Daoy (cell line): Measurements from ENCODE around the gene MAP6. TPM values are rescaled to one million over a fixed set of nuclear protein-coding genes. Genes with fewer than 3 reads are reported as not detected.
"Not testable (repeated sequence)": the region's sequence is repeated elsewhere in the genome, so short reads cannot be mapped to it uniquely, and the experiment has no call there.

Experiments
- DNase-seq: peaks from one replicate; pipeline ENCODE4 v3.0.0-alpha.2; 2015; ENCODE audit warnings: low read depth
- total RNA-seq: library from RNA; depleted of rRNA; stranded (reverse); fragments of >200 nt; shearing (Covaris generic); gene quantifications from 2 replicates; pipeline ENCODE4 v1.2.3, GENCODE V29; 2014; rRNA removed

Gene MAP6
- total RNA-seq = 0.36 and 0.40 TPM in 2 replicates

- DNase-seq = peak; percentile 43
These were observed at the start of gene MAP6 for GRCh38 chr11:75668451-75669297. MAP6 (minus strand) TSS chr11:75669038; CDS start chr11:75668369, 669 bp downstream.

- DNase-seq = no peak
These were observed 49.0 kb upstream of the MAP6 start, which contains the start of gene MOGAT2 for GRCh38 chr11:75717608-75718418. MOGAT2 (plus strand) TSS chr11:75717838; CDS start chr11:75717889, 51 bp downstream.

GRCh38 chr11:75716659-75717058 lies 47.8 kb upstream of the MAP6 start:
- no peak for DNase-seq

GRCh38 chr11:75715688-75716087 lies 46.9 kb upstream of the MAP6 start:
- DNase-seq = no peak

GRCh38 chr11:75714211-75714610 lies 45.4 kb upstream of the MAP6 start:
- no peak for DNase-seq

- DNase-seq = peak; percentile 83
These were observed 37.5 kb upstream of the MAP6 start for GRCh38 chr11:75706260-75706729.

- no peak for DNase-seq
These were observed 36.7 kb upstream of the MAP6 start for GRCh38 chr11:75705541-75705940.

DNA sequence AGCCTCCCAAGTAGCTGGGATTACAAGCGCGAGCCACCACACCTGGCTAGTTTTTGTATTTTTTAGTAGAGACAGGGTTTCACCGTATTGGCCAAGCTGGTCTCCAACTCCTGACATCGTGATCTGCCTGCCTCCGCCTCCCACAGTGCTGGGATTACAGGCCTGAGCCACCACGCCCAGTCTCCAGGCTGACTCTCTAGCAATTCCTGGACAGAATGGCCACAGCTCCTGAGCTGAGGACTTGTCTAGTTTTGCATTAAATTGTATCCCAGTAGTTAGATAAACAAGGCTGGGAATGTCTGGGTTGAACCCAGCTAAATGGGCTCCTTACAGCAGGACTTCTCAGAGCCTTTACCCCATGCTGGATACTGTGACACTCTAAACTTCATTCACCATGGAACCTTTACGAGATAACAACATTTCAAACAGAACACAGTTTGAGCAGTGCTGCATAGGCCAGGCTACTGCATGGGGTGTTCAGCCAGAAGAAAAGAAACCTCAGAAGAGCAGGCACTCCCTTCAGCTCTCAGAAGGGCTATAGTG lies 34.9 kb upstream of the MAP6 start:
- DNase-seq = no peak

GRCh38 chr11:75700940-75701339 lies 32.1 kb upstream of the MAP6 start:
- no peak for DNase-seq

DNA sequence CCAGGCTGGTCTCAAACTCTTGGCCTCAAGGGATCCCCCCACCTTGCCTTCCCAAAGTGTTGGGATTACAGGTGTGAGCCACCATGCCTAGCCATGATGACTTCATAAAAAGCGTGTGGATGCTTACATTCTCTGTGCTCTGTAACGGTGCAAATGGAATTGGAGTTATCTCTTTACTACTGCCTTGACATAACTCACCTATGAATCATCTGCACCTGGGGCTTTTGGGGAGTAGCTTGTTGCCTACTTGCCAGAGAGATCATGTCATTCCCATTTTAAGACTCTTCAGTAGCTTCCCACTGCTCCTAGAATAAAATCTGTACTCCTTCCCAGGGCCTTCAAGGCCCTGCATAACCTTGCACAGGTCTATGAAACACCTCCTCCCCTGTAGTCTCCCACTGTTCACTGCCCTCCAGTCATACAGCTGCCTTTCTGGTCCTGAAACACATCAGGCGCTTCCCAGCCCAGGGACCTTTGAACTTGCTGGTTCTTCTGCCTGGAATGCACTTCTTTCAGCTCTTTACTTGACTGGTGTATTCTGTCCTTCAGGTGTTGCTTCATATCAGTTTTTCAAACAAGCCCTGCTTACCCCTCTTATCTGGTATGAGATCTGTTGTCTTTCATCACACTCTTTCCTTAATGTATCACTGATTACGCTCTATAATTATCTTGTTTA lies 29.2 kb upstream of the MAP6 start:
- no peak for DNase-seq

DNA sequence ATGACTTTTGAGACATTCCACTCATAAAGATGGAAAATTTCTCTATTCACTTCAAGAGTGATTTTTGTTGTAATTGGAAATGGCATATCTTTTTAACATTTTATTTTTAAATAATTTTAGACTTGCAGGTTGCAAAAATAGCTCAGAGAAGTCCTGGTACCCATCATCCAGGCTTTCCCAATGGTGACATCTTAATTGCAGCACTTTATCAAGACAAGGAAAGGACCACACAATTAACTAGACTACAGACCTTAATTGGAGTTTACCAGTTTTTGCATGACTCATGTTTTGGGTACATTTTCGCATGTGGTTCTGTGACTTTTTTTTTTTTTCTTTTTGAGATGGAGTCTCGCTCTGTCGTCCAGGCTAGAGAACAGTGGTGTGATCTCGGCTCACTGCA lies 23.0 kb upstream of the MAP6 start:
- DNase-seq = no peak

DNA sequence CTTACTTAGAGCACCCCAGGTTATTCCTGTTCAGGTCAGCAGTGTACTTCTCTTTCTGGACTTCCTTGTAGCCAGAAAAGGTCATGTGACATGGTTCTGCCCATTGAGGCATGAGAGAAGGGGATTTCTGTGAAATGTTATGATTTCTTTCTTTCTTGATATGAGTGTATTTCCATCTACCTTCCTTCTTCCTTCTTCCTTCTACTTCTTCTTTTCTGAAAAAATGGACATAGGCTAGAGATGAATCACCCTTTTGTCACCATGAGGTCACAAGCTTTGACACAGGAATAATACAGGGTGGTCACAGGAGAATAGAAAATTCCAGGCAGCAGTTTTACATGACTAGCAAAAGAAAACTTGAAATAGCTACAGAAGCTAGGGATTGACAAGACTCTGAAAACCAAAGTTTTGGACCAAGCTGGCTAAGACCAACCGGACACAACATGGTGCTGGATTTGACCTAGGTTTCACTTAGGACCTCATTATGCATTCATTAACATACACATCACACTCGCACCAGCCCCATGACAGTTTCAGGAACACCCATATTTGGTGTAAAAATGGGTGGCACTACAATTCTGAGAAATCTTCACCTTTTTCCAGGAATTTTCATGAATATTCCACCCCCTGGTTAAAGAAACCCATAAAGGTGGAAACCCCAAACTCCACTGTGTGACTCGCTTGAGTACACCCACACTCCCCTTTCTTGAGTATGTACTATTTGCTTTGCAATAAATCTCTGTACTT lies 21.2 kb upstream of the MAP6 start:
- DNase-seq = peak; percentile 17

DNA sequence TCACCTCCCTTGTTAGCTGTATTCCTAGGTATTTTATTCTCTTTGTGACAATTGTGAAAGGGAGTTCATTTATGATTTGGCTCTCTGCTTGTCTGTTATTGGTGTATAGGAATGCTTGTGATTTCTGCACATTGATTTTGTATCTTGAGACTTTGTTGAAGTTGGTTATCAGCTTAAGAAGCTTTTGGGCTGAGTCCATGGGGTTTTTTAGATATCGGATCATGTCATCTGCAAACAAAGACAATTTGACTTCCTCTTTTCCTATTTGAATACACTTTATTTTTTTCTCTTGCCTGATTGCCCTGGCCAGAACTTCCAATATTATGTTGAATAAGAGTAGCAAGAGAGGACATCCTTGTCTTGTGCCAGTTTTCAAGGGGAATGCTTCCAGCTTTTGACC lies 15.0 kb upstream of the MAP6 start:
- not testable (repeated sequence) for DNase-seq

- no peak for DNase-seq
These were observed 10.7 kb upstream of the MAP6 start for GRCh38 chr11:75679566-75679965.

DNA sequence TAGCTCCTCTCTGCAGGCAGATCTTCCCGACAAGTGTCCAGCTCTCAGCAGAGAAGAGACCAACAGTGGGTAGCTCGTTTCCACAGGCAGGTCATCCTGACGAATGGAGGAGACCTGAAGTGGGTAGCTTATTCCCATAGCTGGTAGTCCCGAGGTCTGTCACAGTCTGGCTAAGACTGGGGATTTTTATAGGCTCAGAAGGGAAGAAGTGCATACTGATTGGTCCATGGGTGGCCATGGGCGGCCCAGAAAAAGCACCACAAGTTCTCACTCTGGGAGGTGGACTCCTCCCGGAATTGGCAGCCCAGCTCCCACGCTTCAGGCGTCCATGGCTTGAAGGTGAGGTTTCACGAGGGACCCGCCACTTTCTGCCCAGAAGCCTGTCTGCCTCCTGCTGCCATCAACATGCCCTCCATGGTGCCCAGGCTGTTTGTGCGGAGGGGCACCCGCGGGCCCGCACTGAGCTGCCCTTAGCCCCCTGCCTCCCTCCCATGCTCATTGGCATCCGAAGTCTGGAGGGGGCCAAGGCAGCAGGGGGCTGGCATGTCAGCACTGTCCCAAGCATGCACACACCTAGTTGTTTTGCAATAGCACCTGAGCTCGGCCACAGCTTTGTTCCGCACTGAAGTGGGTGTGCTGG lies 9.9 kb upstream of the MAP6 start:
- DNase-seq = no peak

DNA sequence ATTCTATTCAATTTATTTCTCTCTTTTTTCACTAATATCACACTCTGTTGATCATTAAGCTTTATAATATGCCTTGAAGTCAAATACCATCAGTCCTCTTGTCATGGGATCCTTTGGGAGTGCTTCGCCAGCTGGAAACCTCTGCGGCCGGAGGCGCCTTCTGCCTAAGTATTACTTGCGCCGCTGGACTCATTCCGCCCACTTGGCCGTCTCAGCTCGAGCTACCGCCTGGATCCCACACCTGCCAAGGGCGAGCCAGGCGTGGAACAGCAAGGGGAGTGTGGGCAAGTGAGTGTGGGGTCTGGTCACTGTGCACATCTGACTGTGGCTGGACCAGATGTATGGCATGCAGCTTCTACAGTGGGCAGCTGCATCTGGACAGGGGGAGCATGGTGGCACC lies 9.1 kb upstream of the MAP6 start:
- no peak for DNase-seq

GRCh38 chr11:75677275-75677674 lies 8.4 kb upstream of the MAP6 start:
- DNase-seq = no peak

GRCh38 chr11:75673977-75674582 lies 5.2 kb upstream of the MAP6 start:
- DNase-seq = peak; percentile 56

GRCh38 chr11:75667831-75668450 lies 897 bp downstream of the MAP6 start:
- peak; percentile 64 for DNase-seq
